GM19395 (cell line): Measurements from ENCODE around the gene SCYGR3.

ENCODE experiments used
- ATAC-seq: cut with Tn5 transposase; IDR thresholded peaks from one replicate; pipeline ENCODE4 v1.9.1; 2021; ENCODE audit warnings: mild to moderate bottlenecking, moderate library complexity; ENCODE audit not compliant: unreplicated experiment

The SCYGR3 gene

GRCh38 chr2:227614740-227615139 is at the start of gene SCYGR3:
SCYGR3 (minus strand) TSS chr2:227614840; CDS start chr2:227614840, 0 bp downstream.
- ATAC-seq: no peak

- no peak for ATAC-seq
These were observed 47.2 kb upstream of the SCYGR3 start for GRCh38 chr2:227661827-227662226.

- no peak for ATAC-seq
These were observed 46.5 kb upstream of the SCYGR3 start for GRCh38 chr2:227661025-227661649.

- ATAC-seq: no peak
These were observed 42.7 kb upstream of the SCYGR3 start for GRCh38 chr2:227657199-227657845.

- ATAC-seq: no peak
These were observed 40.8 kb upstream of the SCYGR3 start for GRCh38 chr2:227655454-227655853.

GRCh38 chr2:227654426-227654825 is 39.8 kb upstream of the SCYGR3 start:
- no peak for ATAC-seq

- no peak for ATAC-seq
These were observed 38.8 kb upstream of the SCYGR3 start for GRCh38 chr2:227653419-227653818.

GRCh38 chr2:227643990-227644551 is 29.4 kb upstream of the SCYGR3 start:
- no peak for ATAC-seq

- ATAC-seq: no peak
These were observed 28.0 kb upstream of the SCYGR3 start for GRCh38 chr2:227642656-227643055.

GRCh38 chr2:227634201-227634600 is 19.6 kb upstream of the SCYGR3 start:
- ATAC-seq: no peak

- ATAC-seq: no peak
These were observed 18.2 kb upstream of the SCYGR3 start for GRCh38 chr2:227632827-227633226.

GRCh38 chr2:227630322-227630721 is 15.7 kb upstream of the SCYGR3 start:
- no peak for ATAC-seq

- ATAC-seq: no peak
These were observed 14.8 kb upstream of the SCYGR3 start for GRCh38 chr2:227629435-227629834.

GRCh38 chr2:227627769-227628168 is 13.1 kb upstream of the SCYGR3 start:
- ATAC-seq: peak; percentile 99

GRCh38 chr2:227626580-227627151 is 12.0 kb upstream of the SCYGR3 start:
- ATAC-seq: no peak

GRCh38 chr2:227625420-227625819 is 10.8 kb upstream of the SCYGR3 start:
- ATAC-seq: no peak

GRCh38 chr2:227623226-227623625 is 8.6 kb upstream of the SCYGR3 start:
- no peak for ATAC-seq

- no peak for ATAC-seq
These were observed 2.9 kb upstream of the SCYGR3 start, which contains the start of gene SCYGR4 for GRCh38 chr2:227617316-227618230. SCYGR4 (plus strand) TSS chr2:227617498; CDS start chr2:227617498, 0 bp downstream.

- no peak for ATAC-seq
These were observed 2.0 kb upstream of the SCYGR3 start for GRCh38 chr2:227616631-227617030.

- no peak for ATAC-seq
These were observed 1.3 kb upstream of the SCYGR3 start for GRCh38 chr2:227615906-227616305.

GRCh38 chr2:227615181-227615580 is 541 bp upstream of the SCYGR3 start:
- ATAC-seq: no peak
